Memory B cell (primary cell): ENCODE measurements around the gene DZIP3.
"Not testable (repeated sequence)": the region's sequence is repeated elsewhere in the genome, so short reads cannot be mapped to it uniquely, and the experiment has no call there.

Experiments used
- ATAC-seq: fragments of 150-1000 bp; cut with Tn5 transposase; 2 replicates; pipeline ENCODE4 v1.10.0; 2021; ENCODE audit warnings: low read depth, mild to moderate bottlenecking, moderate library complexity
- DNase-seq, 2 donors: peaks; one replicate each; pipeline ENCODE4 v3.0.0; 2022; ENCODE audit warnings: low spot score in 2 of 2
- H3K27ac Mint-ChIP-seq: one replicate; pipeline ENCODE4 v1.8.0; 2022; ENCODE audit warnings: mild to moderate bottlenecking, moderate library complexity, mixed read lengths
- H3K27me3 Mint-ChIP-seq: one replicate; pipeline ENCODE4 v1.8.0; 2022; ENCODE audit warnings: mixed read lengths
- H3K36me3 Mint-ChIP-seq: one replicate; pipeline ENCODE4 v1.8.0; 2022; ENCODE audit warnings: mild to moderate bottlenecking, mixed read lengths
- H3K4me1 Mint-ChIP-seq: one replicate; pipeline ENCODE4 v1.8.0; 2022; ENCODE audit warnings: mixed read lengths
- H3K4me3 Mint-ChIP-seq: one replicate; pipeline ENCODE4 v1.8.0; 2022; ENCODE audit warnings: mild to moderate bottlenecking, moderate library complexity, mixed read lengths
- H3K9me3 Mint-ChIP-seq: one replicate; pipeline ENCODE4 v1.8.0; 2022; ENCODE audit warnings: mixed read lengths

The DZIP3 gene

DNA sequence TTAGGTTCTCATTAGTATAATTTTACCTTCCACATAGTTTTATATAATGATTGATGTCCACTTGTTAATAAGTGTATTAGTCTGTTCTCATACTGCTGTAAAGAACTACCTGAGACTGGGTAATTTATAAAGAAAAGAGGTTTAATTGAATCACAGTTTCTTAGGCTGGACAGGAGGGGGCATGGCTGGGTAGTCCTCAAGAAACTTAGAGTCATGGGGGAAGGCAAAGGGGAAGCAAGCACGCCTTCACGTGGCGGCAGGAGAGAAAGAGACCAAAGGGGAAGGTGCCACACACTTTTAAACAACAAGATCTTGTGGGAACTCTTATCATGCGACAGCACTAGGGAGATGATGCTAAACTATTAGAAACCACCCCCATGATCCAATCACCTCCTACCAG lies 19.2 kb downstream of the DZIP3 start:
- Mint-ChIP-seq H3K4me1 (peaks cover 2% of the 10 kb centered on the region), H3K27ac (no peak overlapping the region), H3K36me3 (peaks cover 13% of the 10 kb centered on the region)

DNA sequence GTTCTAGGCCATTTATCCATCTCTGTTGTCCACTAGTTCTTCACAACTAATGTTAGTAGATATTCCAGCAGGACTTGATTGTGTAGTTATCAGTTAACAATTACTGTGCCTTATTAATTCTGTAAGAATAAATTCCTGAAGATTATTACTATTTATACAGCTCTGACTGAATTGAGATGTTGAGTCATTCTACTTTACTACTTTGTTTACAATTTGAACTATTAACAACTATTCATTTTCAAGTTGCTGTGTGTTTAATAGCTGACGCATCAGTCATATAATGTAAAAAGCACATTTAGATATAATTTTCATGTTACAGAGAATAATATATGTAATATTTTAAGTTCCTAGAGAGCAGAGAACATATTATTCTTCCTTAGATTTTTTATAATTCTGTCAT lies 21.1 kb downstream of the DZIP3 start:
- H3K27me3 Mint-ChIP-seq, result no peaks in the 10 kb centered on the region
- no peaks in the 10 kb centered on the region for H3K4me1 Mint-ChIP-seq
- ATAC-seq (no peak), DNase-seq (no peak)
- no peaks in the 10 kb centered on the region for H3K9me3 Mint-ChIP-seq
- peaks cover 16% of the 10 kb centered on the region for H3K36me3 Mint-ChIP-seq
- H3K27ac Mint-ChIP-seq, result no peak overlapping the region
- no peak overlapping the region for H3K4me3 Mint-ChIP-seq

More for the DNA sequence above, 19.2 kb downstream of the DZIP3 start:
- no peak overlapping the region for H3K4me3 Mint-ChIP-seq
- DNase-seq (no peak), ATAC-seq (no peak)
- H3K9me3 Mint-ChIP-seq, result no peaks in the 10 kb centered on the region
- H3K27me3 Mint-ChIP-seq, result no peaks in the 10 kb centered on the region

DNA sequence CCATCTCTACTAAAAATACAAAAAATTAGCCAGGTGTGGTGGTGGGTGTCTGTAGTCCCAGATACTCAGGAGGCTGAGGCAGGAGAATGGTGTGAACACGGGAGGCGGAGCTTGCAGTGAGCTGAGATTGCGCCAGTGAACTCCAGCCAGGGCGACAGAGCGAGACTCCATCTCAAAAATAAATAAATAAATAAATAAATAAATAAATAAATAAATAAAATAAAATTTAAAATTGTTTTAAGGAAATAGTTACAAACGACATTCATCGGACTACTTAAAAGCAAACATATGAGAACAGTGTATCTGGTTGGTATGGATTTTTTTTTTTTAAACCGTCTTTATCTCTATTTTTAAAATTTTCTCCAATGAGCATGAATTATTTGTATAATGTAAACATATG lies 26.6 kb downstream of the DZIP3 start:
- not testable (repeated sequence) for H3K4me3 Mint-ChIP-seq, H3K27ac Mint-ChIP-seq, ATAC-seq, H3K4me1 Mint-ChIP-seq, H3K27me3 Mint-ChIP-seq, H3K9me3 Mint-ChIP-seq, DNase-seq
- H3K36me3 Mint-ChIP-seq, result peaks cover 12% of the 10 kb centered on the region

DNA sequence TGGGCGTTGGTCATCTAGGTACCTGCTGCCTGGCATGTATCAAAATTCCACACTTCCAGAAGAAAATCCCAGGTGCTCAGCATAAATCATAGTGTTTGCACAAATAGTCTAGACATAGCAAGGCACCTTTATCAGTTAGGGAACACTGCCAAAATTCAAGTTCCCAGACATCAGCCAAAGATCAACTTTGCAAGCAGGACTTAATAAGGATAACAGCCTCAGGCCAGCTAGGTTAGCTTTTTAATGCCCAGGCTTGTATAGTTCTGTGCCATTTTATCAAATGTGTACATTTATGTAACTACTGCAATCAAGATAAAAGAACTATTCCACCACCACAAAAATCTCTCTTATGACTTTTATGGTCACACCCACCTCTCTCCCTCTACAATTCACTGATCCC lies 30.7 kb downstream of the DZIP3 start:
- H3K27me3 Mint-ChIP-seq, result no peaks in the 10 kb centered on the region
- ATAC-seq (no peak), DNase-seq (no peak)
- peaks cover 18% of the 10 kb centered on the region for H3K36me3 Mint-ChIP-seq
- no peak overlapping the region for H3K27ac Mint-ChIP-seq
- no peak overlapping the region for H3K4me3 Mint-ChIP-seq
- H3K4me1 Mint-ChIP-seq, result no peaks in the 10 kb centered on the region
- peaks cover 1% of the 10 kb centered on the region for H3K9me3 Mint-ChIP-seq

DNA sequence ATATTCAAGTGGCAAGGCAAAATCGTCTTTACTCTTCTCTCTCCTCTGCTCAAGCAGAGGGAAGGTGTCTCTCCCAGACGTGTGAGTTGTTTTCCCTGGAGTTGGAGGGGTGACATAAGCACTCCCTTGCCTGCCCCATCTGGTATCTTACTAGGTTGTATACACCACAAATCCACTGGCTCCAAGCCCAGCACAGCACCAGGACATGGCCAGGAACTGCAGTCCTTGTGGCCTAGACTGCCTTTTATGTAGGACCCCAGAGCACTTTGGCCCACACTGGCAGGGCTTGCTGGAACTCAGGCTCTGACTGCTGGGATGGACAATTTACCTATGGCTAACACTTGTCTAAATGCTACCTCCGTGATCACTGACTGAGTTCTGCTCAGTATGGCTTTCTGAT lies 34.0 kb downstream of the DZIP3 start:
- no peak overlapping the region for H3K27ac Mint-ChIP-seq
- no peaks in the 10 kb centered on the region for H3K27me3 Mint-ChIP-seq
- H3K9me3 Mint-ChIP-seq, result peaks cover 1% of the 10 kb centered on the region
- peaks cover 19% of the 10 kb centered on the region for H3K36me3 Mint-ChIP-seq
- DNase-seq (no peak), ATAC-seq (no peak)
- H3K4me3 Mint-ChIP-seq, result no peak overlapping the region
- no peaks in the 10 kb centered on the region for H3K4me1 Mint-ChIP-seq

GRCh38 chr3:108629974-108630373 lies 40.5 kb downstream of the DZIP3 start:
- H3K4me3 Mint-ChIP-seq, result no peak overlapping the region
- H3K27me3 Mint-ChIP-seq, result no peaks in the 10 kb centered on the region
- peaks cover 8% of the 10 kb centered on the region for H3K4me1 Mint-ChIP-seq
- DNase-seq (no peak), ATAC-seq (no peak)
- H3K9me3 Mint-ChIP-seq, result no peaks in the 10 kb centered on the region
- peaks cover 16% of the 10 kb centered on the region for H3K36me3 Mint-ChIP-seq
- no peak overlapping the region for H3K27ac Mint-ChIP-seq

GRCh38 chr3:108642526-108642925 lies 53.0 kb downstream of the DZIP3 start:
- no peak for DNase-seq
- Mint-ChIP-seq H3K9me3 (no peaks in the 10 kb centered on the region), H3K4me3 (no peak overlapping the region), H3K36me3 (peaks cover 25% of the 10 kb centered on the region), H3K4me1 (no peaks in the 10 kb centered on the region), H3K27me3 (no peaks in the 10 kb centered on the region), H3K27ac (no peak overlapping the region)
- ATAC-seq, result no peak

- DNase-seq (no peak), ATAC-seq (no peak)
- Mint-ChIP-seq H3K4me3 (no peak overlapping the region), H3K36me3 (peaks cover 22% of the 10 kb centered on the region), H3K4me1 (no peaks in the 10 kb centered on the region), H3K9me3 (no peaks in the 10 kb centered on the region), H3K27me3 (no peaks in the 10 kb centered on the region), H3K27ac (no peak overlapping the region)
Observed at GRCh38 chr3:108645364-108645763, 55.8 kb downstream of the DZIP3 start.

GRCh38 chr3:108655664-108656063 lies 66.1 kb downstream of the DZIP3 start:
- not testable (repeated sequence) for H3K9me3 Mint-ChIP-seq, H3K27me3 Mint-ChIP-seq, DNase-seq, H3K27ac Mint-ChIP-seq, H3K4me1 Mint-ChIP-seq, H3K36me3 Mint-ChIP-seq, H3K4me3 Mint-ChIP-seq, ATAC-seq

GRCh38 chr3:108661699-108662098 lies 72.2 kb downstream of the DZIP3 start:
- DNase-seq, result no peak
- Mint-ChIP-seq H3K4me3 (no peak overlapping the region), H3K27ac (no peak overlapping the region), H3K27me3 (no peaks in the 10 kb centered on the region), H3K9me3 (no peaks in the 10 kb centered on the region), H3K4me1 (peaks cover 2% of the 10 kb centered on the region), H3K36me3 (peaks cover 4% of the 10 kb centered on the region)
- no peak for ATAC-seq

GRCh38 chr3:108662142-108662738 lies 72.7 kb downstream of the DZIP3 start:
- Mint-ChIP-seq H3K27ac (no peak overlapping the region), H3K4me1 (peaks cover 2% of the 10 kb centered on the region), H3K9me3 (no peaks in the 10 kb centered on the region), H3K4me3 (no peak overlapping the region), H3K36me3 (peaks cover 4% of the 10 kb centered on the region), H3K27me3 (no peaks in the 10 kb centered on the region)
- ATAC-seq (peak; percentile 78), DNase-seq (peak; percentile 17 to 65)

DNA sequence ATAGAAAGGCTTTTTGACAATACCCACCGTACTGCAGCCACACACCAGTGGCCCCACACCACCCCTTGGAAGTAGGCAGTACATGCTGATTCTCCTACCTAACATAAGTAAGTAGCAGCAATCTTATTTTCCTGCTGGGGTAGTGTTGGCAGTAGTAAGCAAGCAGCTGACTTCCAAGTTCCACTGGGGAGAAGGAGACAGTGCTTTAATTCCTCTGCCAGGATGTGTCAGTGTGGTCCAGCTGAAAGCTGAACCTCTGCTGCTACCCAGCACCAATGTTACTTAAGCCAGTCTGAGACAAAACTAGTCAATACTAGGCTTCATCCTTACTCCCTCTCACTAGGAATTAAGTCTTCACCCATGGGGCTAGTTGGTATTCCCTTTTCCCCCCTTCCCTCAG lies 74.7 kb downstream of the DZIP3 start:
- H3K27me3 Mint-ChIP-seq, result no peaks in the 10 kb centered on the region
- peaks cover 5% of the 10 kb centered on the region for H3K4me1 Mint-ChIP-seq
- ATAC-seq (no peak), DNase-seq (no peak)
- H3K4me3 Mint-ChIP-seq, result no peak overlapping the region
- no peak overlapping the region for H3K27ac Mint-ChIP-seq
- H3K9me3 Mint-ChIP-seq, result no peaks in the 10 kb centered on the region
- H3K36me3 Mint-ChIP-seq, result peaks cover 4% of the 10 kb centered on the region

DNA sequence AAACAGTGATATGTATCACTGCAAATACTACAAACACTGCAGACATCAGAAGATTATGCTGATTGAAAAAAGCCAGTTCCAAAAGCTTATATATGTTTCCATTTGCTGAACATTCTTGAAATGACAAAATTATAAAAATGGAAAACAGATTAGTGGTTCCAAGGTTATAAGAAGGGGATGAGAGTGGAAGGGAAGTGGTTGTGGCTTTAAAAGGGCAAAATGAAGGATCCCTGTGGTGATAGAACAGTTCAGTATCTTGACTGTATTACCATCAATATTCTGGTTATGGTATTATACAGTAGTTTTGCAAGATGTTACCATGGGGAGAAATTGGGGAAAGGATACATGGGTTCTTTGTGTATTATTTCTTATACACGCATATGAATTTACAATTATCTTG lies 77.8 kb downstream of the DZIP3 start:
- no peak for ATAC-seq

DNA sequence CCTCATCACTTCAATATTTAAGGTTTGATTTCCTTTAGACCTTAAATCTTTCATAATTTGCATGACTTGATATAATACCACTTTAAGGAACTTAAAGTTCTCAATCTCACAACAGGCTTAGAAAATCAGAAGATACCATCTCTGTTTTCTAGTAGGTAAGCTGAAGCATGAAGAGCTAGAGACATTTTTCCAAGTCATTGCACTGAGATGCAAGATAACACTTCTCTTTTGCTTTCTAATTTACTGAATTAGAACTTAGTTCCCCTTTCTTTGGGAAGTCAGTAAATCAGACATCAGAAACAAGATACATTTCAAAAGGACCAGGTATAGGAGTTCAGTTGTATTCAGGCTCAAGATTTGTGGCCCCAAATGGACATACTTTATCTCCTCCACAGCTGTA lies 79.7 kb downstream of the DZIP3 start:
- Mint-ChIP-seq H3K4me3 (no peak overlapping the region), H3K27ac (peak overlapping the region; percentile 25), H3K36me3 (peaks cover 5% of the 10 kb centered on the region), H3K9me3 (no peaks in the 10 kb centered on the region), H3K4me1 (peaks cover 8% of the 10 kb centered on the region), H3K27me3 (no peaks in the 10 kb centered on the region)
- ATAC-seq (peak; percentile 94), DNase-seq (peak in 1 of 2 donors; percentile 14)

More for the DNA sequence above, 77.8 kb downstream of the DZIP3 start:
- Mint-ChIP-seq H3K27me3 (no peaks in the 10 kb centered on the region), H3K9me3 (no peaks in the 10 kb centered on the region), H3K4me3 (no peak overlapping the region), H3K27ac (no peak overlapping the region), H3K36me3 (peaks cover 6% of the 10 kb centered on the region), H3K4me1 (peaks cover 8% of the 10 kb centered on the region)
- no peak for DNase-seq

- H3K27ac Mint-ChIP-seq, result no peak overlapping the region
- H3K9me3 Mint-ChIP-seq, result no peaks in the 10 kb centered on the region
- peaks cover 11% of the 10 kb centered on the region for H3K36me3 Mint-ChIP-seq
- H3K27me3 Mint-ChIP-seq, result no peaks in the 10 kb centered on the region
- no peak for DNase-seq
- no peak overlapping the region for H3K4me3 Mint-ChIP-seq
- no peak for ATAC-seq
- H3K4me1 Mint-ChIP-seq, result peaks cover 8% of the 10 kb centered on the region
Observed at GRCh38 chr3:108672701-108673100, 83.2 kb downstream of the DZIP3 start.
